Fibroblast of lung (primary cell): Measurements from ENCODE around the gene VPS13D. TPM values are rescaled to one million over a fixed set of nuclear protein-coding genes. Genes with fewer than 3 reads are reported as not detected.

Experiments used
- DNase-seq, 2 donors: peaks; one replicate each; pipeline versions ENCODE4 v3.0.0 to v3.0.0-alpha.2; 2010; ENCODE audit warnings: low read depth in 2 of 2
- H2AFZ ChIP-seq: 2 replicates; pipeline ENCODE4 v1.5.1; 2012; ENCODE audit warnings: low read length, control low read depth, inconsistent platforms
- H3K27ac ChIP-seq: 2 replicates; pipeline ENCODE4 v1.5.1; 2011; ENCODE audit warnings: low read length, control low read depth; ENCODE audit not compliant: insufficient read depth
- H3K27me3 ChIP-seq: 2 replicates; pipeline ENCODE4 v1.5.1; 2011; ENCODE audit warnings: mild to moderate bottlenecking, low read length; ENCODE audit not compliant: control insufficient read depth, insufficient read depth
- H3K36me3 ChIP-seq: 2 replicates; pipeline ENCODE4 v1.5.1; 2011; ENCODE audit warnings: low read length; ENCODE audit not compliant: control insufficient read depth, insufficient read depth
- H3K4me1 ChIP-seq: 2 replicates; pipeline ENCODE4 v1.5.1; 2011; ENCODE audit warnings: low read length; ENCODE audit not compliant: control insufficient read depth, insufficient read depth; ENCODE audit errors: extremely low read depth
- H3K4me2 ChIP-seq: 2 replicates; pipeline ENCODE4 v1.5.1; 2011; ENCODE audit warnings: low read length, control low read depth; ENCODE audit not compliant: insufficient read depth; ENCODE audit errors: extremely low read depth
- H3K4me3 ChIP-seq, 4 experiments: fragments of 200-600 bp in 1 of 4; sonication (generic) in 1 of 4; replicated peaks in 1 of 4; 2 replicates each; pipeline ENCODE4 v1.5.1; 2011 to 2016; ENCODE audit warnings: low read length in 4 of 4, low read depth in 3 of 4, mild to moderate bottlenecking in 3 of 4, control low read depth in 2 of 4, inconsistent platforms in 1 of 4, mixed read lengths in 1 of 4; ENCODE audit not compliant: insufficient read depth in 1 of 4; ENCODE audit errors: control extremely low read depth in 1 of 4
- H3K79me2 ChIP-seq: 2 replicates; pipeline ENCODE4 v1.5.1; 2012; ENCODE audit warnings: mild to moderate bottlenecking, low read length, inconsistent platforms; ENCODE audit not compliant: control insufficient read depth, insufficient read depth
- H3K9ac ChIP-seq: 2 replicates; pipeline ENCODE4 v1.5.1; 2011; ENCODE audit warnings: mild to moderate bottlenecking, low read length, control low read depth; ENCODE audit not compliant: insufficient read depth
- H3K9me3 ChIP-seq: 2 replicates; pipeline ENCODE4 v1.5.1; 2012; ENCODE audit warnings: low read depth, low read length; ENCODE audit not compliant: control insufficient read depth, insufficient read depth
- H4K20me1 ChIP-seq: 2 replicates; pipeline ENCODE4 v1.5.1; 2011; ENCODE audit warnings: low read length; ENCODE audit not compliant: control insufficient read depth, insufficient read depth; ENCODE audit errors: extremely low read depth
- EZH2 ChIP-seq: IDR thresholded peaks from 2 replicates; pipeline ENCODE4 v1.5.1; 2012; ENCODE audit warnings: low read length, control low read depth, mild to moderate bottlenecking; ENCODE audit errors: missing control alignments
- polyA plus RNA-seq, 2 donors: library from polyadenylated mRNA; depleted of rRNA in 1 of 2; stranded (reverse) in 1 of 2; unstranded in 1 of 2; fragments of >200 nt; gene quantifications; 2 replicates each; pipeline ENCODE4 v1.2.1, GENCODE V29; 2011 to 2012; ENCODE audit warnings: missing spikeins in 1 of 2
- total RNA-seq: library from RNA; depleted of rRNA; stranded (reverse); fragments of >200 nt; gene quantifications from 2 replicates; pipeline ENCODE4 v1.2.1, GENCODE V29; 2014
- TF ChIP-seq, protein P1 (sequence below), 2 donors: IDR thresholded peaks in 1 of 2; conservative IDR thresholded peaks in 1 of 2; 1 replicate in 1 of 2; 2 replicates in 1 of 2; pipeline ENCODE4 v1.5.1; 2011 to 2012; ENCODE audit warnings: low read length in 2 of 2, control low read depth in 1 of 2, inconsistent platforms in 1 of 2, low read depth in 1 of 2, mild to moderate bottlenecking in 1 of 2

Gene VPS13D
- total and polyA plus RNA-seq, 2 donors (not counting 1 experiment from before 2014, with no cell fraction given), result 14.6 to 40.0 TPM

DNA sequence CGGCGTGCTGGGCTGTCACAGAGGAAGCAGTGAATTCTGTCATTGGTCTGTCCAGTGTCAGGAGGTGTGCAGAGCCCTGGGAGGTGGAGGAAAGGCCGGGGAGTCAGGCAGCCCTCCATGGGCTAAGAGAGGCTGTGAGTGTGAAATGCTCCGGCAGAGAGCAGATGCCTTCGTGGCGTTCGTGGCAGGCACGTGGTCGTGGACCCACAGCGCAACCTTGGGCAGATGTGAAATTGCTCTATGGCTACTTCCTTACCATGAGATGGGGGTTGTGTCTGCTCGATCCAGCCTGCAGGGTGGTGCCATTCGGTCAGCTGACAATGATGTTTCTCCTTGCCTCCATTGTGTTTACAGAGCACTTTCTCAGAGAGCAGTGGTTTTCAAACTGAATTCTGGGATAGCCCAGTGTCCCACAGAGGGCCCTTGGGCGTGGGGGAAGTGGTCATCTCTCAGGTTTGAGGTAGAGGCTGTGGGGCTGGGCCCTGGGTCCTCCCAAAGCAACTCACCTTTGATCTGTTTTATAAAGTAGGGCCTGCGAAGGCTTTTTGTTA, 35.1 kb upstream of the VPS13D start:
- no peak overlapping the region for H2AFZ ChIP-seq
- no peak overlapping the region for H3K4me3 ChIP-seq
- H3K4me2 ChIP-seq, result no peak overlapping the region
- H3K27ac ChIP-seq, result no peak overlapping the region
- H3K27me3 ChIP-seq, result no peaks in the 10 kb centered on the region
- TF ChIP-seq, protein P1, sequence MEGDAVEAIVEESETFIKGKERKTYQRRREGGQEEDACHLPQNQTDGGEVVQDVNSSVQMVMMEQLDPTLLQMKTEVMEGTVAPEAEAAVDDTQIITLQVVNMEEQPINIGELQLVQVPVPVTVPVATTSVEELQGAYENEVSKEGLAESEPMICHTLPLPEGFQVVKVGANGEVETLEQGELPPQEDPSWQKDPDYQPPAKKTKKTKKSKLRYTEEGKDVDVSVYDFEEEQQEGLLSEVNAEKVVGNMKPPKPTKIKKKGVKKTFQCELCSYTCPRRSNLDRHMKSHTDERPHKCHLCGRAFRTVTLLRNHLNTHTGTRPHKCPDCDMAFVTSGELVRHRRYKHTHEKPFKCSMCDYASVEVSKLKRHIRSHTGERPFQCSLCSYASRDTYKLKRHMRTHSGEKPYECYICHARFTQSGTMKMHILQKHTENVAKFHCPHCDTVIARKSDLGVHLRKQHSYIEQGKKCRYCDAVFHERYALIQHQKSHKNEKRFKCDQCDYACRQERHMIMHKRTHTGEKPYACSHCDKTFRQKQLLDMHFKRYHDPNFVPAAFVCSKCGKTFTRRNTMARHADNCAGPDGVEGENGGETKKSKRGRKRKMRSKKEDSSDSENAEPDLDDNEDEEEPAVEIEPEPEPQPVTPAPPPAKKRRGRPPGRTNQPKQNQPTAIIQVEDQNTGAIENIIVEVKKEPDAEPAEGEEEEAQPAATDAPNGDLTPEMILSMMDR (conservative IDR thresholded peaks at IDR 0.05 in 1 of 2, IDR thresholded peaks at IDR 0.05 in 1 of 2; ENCODE audit: low read depth in 1 of 2, low read length in 2 of 2), result no peak
- no peak for TF ChIP-seq EZH2
- peaks cover 5% of the 10 kb centered on the region for H3K36me3 ChIP-seq
- no peak overlapping the region for H3K9ac ChIP-seq
- no peak for DNase-seq
- peaks cover under 1% of the 10 kb centered on the region for H3K79me2 ChIP-seq
- no peaks in the 10 kb centered on the region for H3K4me1 ChIP-seq
- no peaks in the 10 kb centered on the region for H4K20me1 ChIP-seq
- H3K9me3 ChIP-seq, result no peaks in the 10 kb centered on the region

DNA sequence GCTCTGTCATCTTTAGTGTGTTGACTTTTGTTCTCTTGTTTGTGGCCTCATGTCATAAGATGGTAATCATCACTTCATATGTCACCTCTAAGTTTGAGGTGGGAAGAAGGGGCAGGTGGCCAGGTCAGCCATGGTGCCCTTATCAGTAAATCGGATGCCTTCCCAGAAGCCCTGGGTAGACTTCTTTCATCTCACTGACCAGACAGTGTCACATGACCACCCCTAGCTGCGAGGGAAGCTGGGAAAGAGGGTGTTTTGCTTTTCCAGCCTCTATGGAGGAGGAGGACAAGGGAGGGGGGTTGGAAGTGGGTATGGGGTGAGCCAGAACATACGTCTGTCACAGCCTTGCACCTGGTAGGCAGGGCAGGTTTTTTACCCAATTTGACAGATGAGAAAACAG, 34.4 kb upstream of the VPS13D start:
- no peak for TF ChIP-seq EZH2
- TF ChIP-seq, protein P1 (conservative IDR thresholded peaks at IDR 0.05 in 1 of 2, IDR thresholded peaks at IDR 0.05 in 1 of 2; ENCODE audit: low read depth in 1 of 2, low read length in 2 of 2), result no peak
- H3K9me3 ChIP-seq, result no peaks in the 10 kb centered on the region
- H3K9ac ChIP-seq, result no peak overlapping the region
- no peak for DNase-seq
- no peaks in the 10 kb centered on the region for H3K79me2 ChIP-seq
- no peak overlapping the region for H3K27ac ChIP-seq
- no peaks in the 10 kb centered on the region for H4K20me1 ChIP-seq
- H3K27me3 ChIP-seq, result no peaks in the 10 kb centered on the region
- H3K4me2 ChIP-seq, result no peak overlapping the region
- H3K4me1 ChIP-seq, result no peaks in the 10 kb centered on the region
- H3K4me3 ChIP-seq, result no peak overlapping the region
- no peak overlapping the region for H2AFZ ChIP-seq
- peaks cover 5% of the 10 kb centered on the region for H3K36me3 ChIP-seq

DNA sequence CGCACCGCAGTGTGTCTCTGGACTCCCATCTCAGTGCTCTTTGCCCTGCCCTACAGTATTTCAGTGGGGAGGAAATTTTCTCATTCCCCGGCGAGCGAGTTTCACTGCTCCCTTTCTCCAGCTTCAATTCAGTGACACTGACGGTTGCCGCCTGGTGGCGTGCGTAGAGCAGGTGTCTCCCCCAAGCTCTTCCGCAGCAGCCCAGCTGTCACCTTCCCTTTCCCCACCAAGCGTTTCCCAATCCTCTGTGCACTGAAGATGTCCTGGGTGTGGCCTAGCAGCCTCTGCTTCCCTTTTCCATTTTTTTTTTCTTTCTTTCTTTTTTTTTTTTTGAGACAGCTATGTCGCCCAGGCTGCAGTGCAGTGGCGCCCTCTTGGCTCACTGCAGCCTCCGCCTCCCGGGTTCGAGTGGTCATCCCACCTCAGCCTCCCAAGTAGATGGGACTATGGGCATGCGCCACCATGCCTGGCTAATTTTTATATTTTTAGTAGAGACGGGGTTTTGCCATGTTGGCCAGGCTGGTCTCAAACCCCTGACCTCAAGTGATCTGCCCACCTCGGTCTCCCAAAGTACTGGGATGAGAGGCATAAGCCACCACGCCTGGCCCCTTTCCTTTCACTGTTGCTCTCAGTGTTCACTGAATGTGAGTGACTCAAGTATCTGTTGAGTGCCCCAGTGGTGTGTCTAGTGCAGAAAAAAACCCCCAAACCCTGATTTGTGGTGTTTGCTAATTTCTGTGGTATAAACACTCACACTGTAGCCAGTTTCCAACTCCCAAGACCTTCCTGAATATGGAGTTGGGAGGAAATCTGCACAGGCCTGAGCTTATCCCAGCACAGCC, 33.0 kb upstream of the VPS13D start:
- no peak overlapping the region for H2AFZ ChIP-seq
- H3K9me3 ChIP-seq, result no peaks in the 10 kb centered on the region
- TF ChIP-seq EZH2, result no peak
- no peak overlapping the region for H3K27ac ChIP-seq
- H4K20me1 ChIP-seq, result no peaks in the 10 kb centered on the region
- DNase-seq, result no peak
- no peak overlapping the region for H3K4me2 ChIP-seq
- no peak overlapping the region for H3K9ac ChIP-seq
- peaks cover 4% of the 10 kb centered on the region for H3K36me3 ChIP-seq
- H3K79me2 ChIP-seq, result no peaks in the 10 kb centered on the region
- H3K27me3 ChIP-seq, result no peaks in the 10 kb centered on the region
- no peak overlapping the region for H3K4me3 ChIP-seq
- no peaks in the 10 kb centered on the region for H3K4me1 ChIP-seq
